ENCODE data around the gene ZNF318. TPM values are rescaled to one million over a fixed set of nuclear protein-coding genes. Genes with fewer than 3 reads are reported as not detected.

Gene ZNF318
- total RNA-seq, 1 experiment from 2014 or later = 11.3 TPM

- no peaks in the 10 kb centered on the region for H3K36me3 Mint-ChIP-seq (ENCODE audit: insufficient read depth, unreplicated experiment)
- TF ChIP-seq CTCF (IDR thresholded peaks at IDR 0.05; ENCODE audit: unreplicated experiment) = no peak
- H3K27me3 Mint-ChIP-seq (ENCODE audit: insufficient read depth, unreplicated experiment) = no peaks in the 10 kb centered on the region
- no TSS peak for BruUV-seq (replicated peaks)
- CTCF ChIA-PET = interaction anchor here (1.0 to 1.1 kb wide), 2 partner anchors 12 to 85 kb away, joined by 3 to 5 read pairs; partner anchors contain the start of gene DNPH1
- H3K4me3 Mint-ChIP-seq (ENCODE audit: unreplicated experiment) = no peak overlapping the region
- H3K27ac Mint-ChIP-seq (ENCODE audit: low read depth, unreplicated experiment) = no peak overlapping the region
- H3K4me1 Mint-ChIP-seq (ENCODE audit: insufficient read depth, unreplicated experiment) = no peaks in the 10 kb centered on the region
- H3K9me3 Mint-ChIP-seq (ENCODE audit: unreplicated experiment) = no peaks in the 10 kb centered on the region
- DNase-seq (ENCODE audit: unreplicated experiment) = no peak
- intact Hi-C loops (cut with micrococcal nuclease) = no loop called here
- POLR2A ChIA-PET = interaction anchor here (1.4 kb wide), 1 partner anchor 15 kb away, joined by 3 read pairs; no protein-coding TSS in a partner anchor
These were observed 55.6 kb downstream of the ZNF318 start for GRCh38 chr6:43313813-43314212.

GRCh38 chr6:43311666-43312065 lies 57.8 kb downstream of the ZNF318 start:
- Mint-ChIP-seq H3K9me3 (ENCODE audit: unreplicated experiment) (no peaks in the 10 kb centered on the region), H3K36me3 (ENCODE audit: insufficient read depth, unreplicated experiment) (no peaks in the 10 kb centered on the region), H3K4me1 (ENCODE audit: insufficient read depth, unreplicated experiment) (no peaks in the 10 kb centered on the region), H3K4me3 (ENCODE audit: unreplicated experiment) (no peak overlapping the region), H3K27ac (ENCODE audit: low read depth, unreplicated experiment) (no peak overlapping the region), H3K27me3 (ENCODE audit: insufficient read depth, unreplicated experiment) (no peaks in the 10 kb centered on the region)
- intact Hi-C loops (cut with micrococcal nuclease) = no loop called here
- no TSS peak for BruUV-seq (replicated peaks)
- TF ChIP-seq CTCF (IDR thresholded peaks at IDR 0.05; ENCODE audit: unreplicated experiment) = no peak
- DNase-seq (ENCODE audit: unreplicated experiment) = no peak
- ChIA-PET CTCF (no interaction called here), POLR2A (no interaction called here)

- no peaks in the 10 kb centered on the region for H3K27me3 Mint-ChIP-seq (ENCODE audit: insufficient read depth, unreplicated experiment)
- ChIA-PET POLR2A (no interaction called here), CTCF (interaction anchor here (0.7 kb wide), 1 partner anchor 186 kb away, joined by 3 read pairs; no protein-coding TSS in a partner anchor)
- no peaks in the 10 kb centered on the region for H3K36me3 Mint-ChIP-seq (ENCODE audit: insufficient read depth, unreplicated experiment)
- H3K27ac Mint-ChIP-seq (ENCODE audit: low read depth, unreplicated experiment) = no peak overlapping the region
- no peak for DNase-seq (ENCODE audit: unreplicated experiment)
- H3K4me1 Mint-ChIP-seq (ENCODE audit: insufficient read depth, unreplicated experiment) = no peaks in the 10 kb centered on the region
- TF ChIP-seq CTCF (IDR thresholded peaks at IDR 0.05; ENCODE audit: unreplicated experiment) = no peak
- no peaks in the 10 kb centered on the region for H3K9me3 Mint-ChIP-seq (ENCODE audit: unreplicated experiment)
- no peak overlapping the region for H3K4me3 Mint-ChIP-seq (ENCODE audit: unreplicated experiment)
- no TSS peak for BruUV-seq (replicated peaks)
- intact Hi-C loops (cut with micrococcal nuclease) = no loop called here
These were observed 58.8 kb downstream of the ZNF318 start for GRCh38 chr6:43310624-43311023.

- Mint-ChIP-seq H3K27me3 (ENCODE audit: insufficient read depth, unreplicated experiment) (no peaks in the 10 kb centered on the region), H3K27ac (ENCODE audit: low read depth, unreplicated experiment) (no peak overlapping the region), H3K36me3 (ENCODE audit: insufficient read depth, unreplicated experiment) (no peaks in the 10 kb centered on the region), H3K9me3 (ENCODE audit: unreplicated experiment) (no peaks in the 10 kb centered on the region), H3K4me1 (ENCODE audit: insufficient read depth, unreplicated experiment) (no peaks in the 10 kb centered on the region), H3K4me3 (ENCODE audit: unreplicated experiment) (no peak overlapping the region)
- CTCF ChIA-PET = no interaction called here
- BruUV-seq (replicated peaks) = no TSS peak
- TF ChIP-seq CTCF (IDR thresholded peaks at IDR 0.05; ENCODE audit: unreplicated experiment) = no peak
- intact Hi-C loops (cut with micrococcal nuclease) = no loop called here
- no peak for DNase-seq (ENCODE audit: unreplicated experiment)
- POLR2A ChIA-PET = no interaction called here
These were observed 59.3 kb downstream of the ZNF318 start for GRCh38 chr6:43310134-43310533.
